ENCODE measurements around the gene RNASE12.
"Not testable (repeated sequence)": the region's sequence is repeated elsewhere in the genome, so short reads cannot be mapped to it uniquely, and the experiment has no call there.

The RNASE12 gene

DNA sequence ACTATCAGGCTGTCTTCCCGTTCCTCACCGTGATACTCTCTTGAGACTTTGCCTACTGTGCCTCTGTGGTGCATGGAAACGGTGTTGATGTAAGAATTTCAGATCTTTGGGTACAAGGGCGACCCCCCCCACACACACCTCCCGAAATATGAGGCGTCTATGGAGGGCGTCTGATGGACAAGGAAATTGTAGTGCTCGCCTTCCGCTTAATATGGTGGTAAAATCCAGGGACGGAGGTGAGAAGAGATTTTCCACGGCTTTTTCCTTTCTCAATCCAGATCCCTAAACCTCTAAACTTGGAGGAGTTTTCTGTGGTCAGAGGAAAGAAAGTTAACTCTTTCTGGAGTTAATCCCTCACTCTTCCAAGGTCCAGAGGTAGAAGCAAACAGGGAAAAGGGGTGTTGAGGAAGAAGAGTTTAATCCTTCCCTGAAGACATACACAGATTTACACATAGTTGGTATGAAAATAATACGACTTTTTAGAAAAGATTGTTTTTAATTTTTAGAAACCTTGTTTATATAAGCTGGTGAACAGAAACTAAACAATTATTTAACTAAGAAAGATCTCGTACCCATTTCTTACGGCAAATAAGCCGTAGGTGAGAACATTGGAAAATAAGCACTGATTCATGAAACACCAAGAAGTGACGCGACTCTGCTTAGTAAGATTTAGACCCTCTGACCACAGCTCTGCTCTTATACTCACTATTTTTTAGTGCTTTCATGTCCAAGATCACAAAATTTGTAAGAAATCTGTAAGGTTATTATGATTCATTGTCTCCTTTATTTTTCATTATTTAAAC, 23.1 kb upstream of the RNASE12 start:
- in situ Hi-C loops (cut with MboI; ENCODE audit: low sequenced_read_pairs) = no loop called here

- in situ Hi-C loops (cut with MboI; ENCODE audit: low sequenced_read_pairs) = no loop called here
These were observed 22.2 kb upstream of the RNASE12 start for GRCh38 chr14:20613094-20614037.

DNA sequence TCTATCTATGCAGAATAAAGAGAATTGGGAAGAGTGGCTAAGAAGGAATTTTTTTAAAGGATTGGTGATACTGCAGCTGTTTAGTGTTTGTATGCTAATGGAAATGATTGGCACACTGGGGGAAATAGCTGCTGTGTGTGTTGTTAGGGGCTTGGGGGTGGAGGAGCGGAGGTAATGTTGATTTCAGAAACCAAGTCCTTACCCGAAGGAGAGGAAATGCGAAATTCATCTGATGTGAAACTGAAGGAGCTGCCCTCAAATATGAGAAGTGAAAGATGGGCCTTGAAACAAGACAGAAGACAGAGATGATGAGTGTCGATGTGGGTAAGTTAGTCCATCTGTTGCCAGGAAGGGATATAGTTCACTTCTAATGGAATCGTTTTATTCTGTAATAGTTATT, 21.2 kb upstream of the RNASE12 start:
- in situ Hi-C loops (cut with MboI; ENCODE audit: low sequenced_read_pairs) = no loop called here

GRCh38 chr14:20611277-20611676, 20.1 kb upstream of the RNASE12 start:
- in situ Hi-C loops (cut with MboI; ENCODE audit: low sequenced_read_pairs) = no loop called here

- in situ Hi-C loops (cut with MboI; ENCODE audit: low sequenced_read_pairs) = no loop called here
These were observed 19.0 kb upstream of the RNASE12 start for GRCh38 chr14:20610002-20610765.

GRCh38 chr14:20609215-20610001, 18.2 kb upstream of the RNASE12 start:
- in situ Hi-C loops (cut with MboI; ENCODE audit: low sequenced_read_pairs) = loop anchor here (10.0 kb wide), 1 partner anchor 285 kb away; no protein-coding TSS in a partner anchor

GRCh38 chr14:20608383-20609110, 17.4 kb upstream of the RNASE12 start:
- in situ Hi-C loops (cut with MboI; ENCODE audit: low sequenced_read_pairs) = loop anchor here (10.0 kb wide), 1 partner anchor 284 kb away; no protein-coding TSS in a partner anchor

DNA sequence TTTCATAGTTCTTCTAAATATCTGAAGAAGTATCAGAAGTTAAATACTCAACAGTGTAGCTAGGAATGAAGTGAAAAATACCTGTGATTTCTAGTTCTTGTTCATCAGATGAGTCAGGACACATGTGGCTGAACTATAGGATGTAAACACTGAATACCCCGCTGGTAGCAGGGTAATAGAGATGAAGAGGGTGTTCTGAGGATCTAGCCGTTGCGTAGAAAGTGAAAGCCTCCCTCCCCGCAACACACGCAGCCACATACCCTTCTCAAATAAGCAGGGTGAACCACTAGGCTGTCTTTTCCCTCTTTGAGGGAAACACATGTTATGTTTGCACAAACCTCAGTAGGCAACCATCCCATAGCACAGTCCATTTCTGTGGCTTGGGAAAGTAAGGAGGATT, 16.4 kb upstream of the RNASE12 start:
- in situ Hi-C loops (cut with MboI; ENCODE audit: low sequenced_read_pairs) = loop anchor here (10.0 kb wide), 1 partner anchor 283 kb away; no protein-coding TSS in a partner anchor

DNA sequence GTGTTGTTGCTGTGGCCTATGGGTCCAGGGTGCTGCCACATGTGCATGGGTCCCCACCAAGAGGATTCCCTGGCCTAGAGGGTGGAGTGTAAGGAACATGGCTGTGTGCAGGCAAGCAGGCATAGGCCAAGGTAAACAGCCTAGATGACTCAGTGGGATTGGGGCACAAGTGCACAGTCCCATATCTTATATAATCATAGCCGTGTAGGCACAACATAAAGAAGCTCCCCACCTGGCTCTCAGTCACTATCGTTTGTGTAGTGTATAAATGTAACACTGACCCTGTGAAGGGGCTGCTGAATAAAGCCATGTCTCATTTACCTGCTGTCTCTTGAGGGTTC, 15.7 kb upstream of the RNASE12 start:
- in situ Hi-C loops (cut with MboI; ENCODE audit: low sequenced_read_pairs) = loop anchor here (10.0 kb wide), 1 partner anchor 282 kb away; no protein-coding TSS in a partner anchor

DNA sequence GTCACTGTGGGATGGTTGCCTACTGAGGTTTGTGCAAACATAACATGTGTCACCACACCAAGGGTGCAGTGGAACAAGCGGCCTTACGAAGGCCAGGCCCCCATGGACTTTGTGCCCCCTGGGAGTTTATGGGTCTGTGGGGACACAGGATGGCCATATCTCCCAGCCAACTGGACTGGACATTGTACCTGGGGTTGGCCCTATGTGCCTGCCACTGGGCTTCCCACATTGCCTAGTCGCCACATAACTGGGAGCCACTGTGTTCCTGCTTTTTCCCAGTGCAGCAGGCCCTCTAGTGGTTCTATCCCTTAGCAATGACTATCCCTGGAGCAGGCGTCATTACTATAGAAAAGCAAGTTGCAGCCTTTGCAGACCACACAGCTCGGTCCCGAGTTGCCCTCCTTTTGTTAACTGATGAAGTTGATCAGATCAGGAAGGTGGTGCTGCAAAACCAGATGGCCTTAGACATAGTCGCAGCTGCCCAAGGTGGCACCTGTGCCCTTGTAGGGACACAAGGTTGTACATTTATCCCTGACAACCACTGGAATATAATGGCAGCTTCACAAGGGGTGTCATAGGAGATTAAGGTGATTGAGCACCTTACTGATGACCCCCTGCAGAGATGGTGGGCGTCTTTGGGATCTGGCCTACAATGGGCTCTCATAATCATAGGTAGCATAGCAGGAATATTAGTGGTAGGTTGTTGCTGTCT, 15.2 kb upstream of the RNASE12 start:
- in situ Hi-C loops (cut with MboI; ENCODE audit: low sequenced_read_pairs) = loop anchor here (10.0 kb wide), 1 partner anchor 282 kb away; no protein-coding TSS in a partner anchor

DNA sequence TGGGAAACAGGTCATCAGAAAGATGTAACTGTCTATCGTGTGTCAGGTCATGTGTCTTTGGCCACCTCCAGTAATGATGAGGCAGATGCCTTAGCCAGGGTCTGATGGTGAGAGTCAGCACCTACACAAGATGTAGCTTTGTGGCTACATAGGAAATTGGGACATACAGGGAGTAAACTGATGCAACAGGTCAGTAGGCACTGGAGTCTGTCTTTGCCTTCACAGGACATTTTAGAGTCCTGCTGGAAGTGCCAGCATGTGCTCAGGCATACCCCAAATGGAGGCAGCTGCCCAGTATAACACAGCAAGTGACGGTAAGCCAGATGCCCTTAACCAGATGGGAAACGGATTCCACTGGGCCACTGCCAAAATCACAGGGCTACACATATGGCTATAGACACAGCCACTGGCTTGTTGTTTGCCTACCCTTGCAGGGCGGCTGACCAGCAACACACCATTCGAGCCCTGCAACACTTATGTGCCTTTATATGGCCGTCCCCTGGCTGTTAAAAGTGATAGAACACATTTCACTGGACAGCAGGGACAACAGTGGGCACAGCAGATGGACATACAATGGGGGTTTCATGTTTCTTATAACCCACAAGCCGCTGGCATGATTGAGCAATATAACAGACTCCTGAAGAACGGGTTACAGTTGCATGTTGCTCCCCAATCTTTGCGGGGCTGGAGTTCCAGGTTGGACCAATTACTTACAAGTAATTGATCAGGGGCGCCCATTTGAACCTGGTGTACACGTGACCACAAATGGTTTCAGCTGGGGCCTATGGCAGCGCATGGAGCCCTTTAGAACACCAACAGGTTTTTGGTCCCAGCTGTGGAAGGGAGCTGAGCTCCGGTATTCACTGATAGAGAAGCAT, 12.9 kb upstream of the RNASE12 start:
- in situ Hi-C loops (cut with MboI; ENCODE audit: low sequenced_read_pairs) = loop anchor here (10.0 kb wide), 1 partner anchor 279 kb away; no protein-coding TSS in a partner anchor

- in situ Hi-C loops (cut with MboI; ENCODE audit: low sequenced_read_pairs) = loop anchor here (10.0 kb wide), 1 partner anchor 278 kb away; no protein-coding TSS in a partner anchor
These were observed 11.4 kb upstream of the RNASE12 start for GRCh38 chr14:20602583-20602982.

DNA sequence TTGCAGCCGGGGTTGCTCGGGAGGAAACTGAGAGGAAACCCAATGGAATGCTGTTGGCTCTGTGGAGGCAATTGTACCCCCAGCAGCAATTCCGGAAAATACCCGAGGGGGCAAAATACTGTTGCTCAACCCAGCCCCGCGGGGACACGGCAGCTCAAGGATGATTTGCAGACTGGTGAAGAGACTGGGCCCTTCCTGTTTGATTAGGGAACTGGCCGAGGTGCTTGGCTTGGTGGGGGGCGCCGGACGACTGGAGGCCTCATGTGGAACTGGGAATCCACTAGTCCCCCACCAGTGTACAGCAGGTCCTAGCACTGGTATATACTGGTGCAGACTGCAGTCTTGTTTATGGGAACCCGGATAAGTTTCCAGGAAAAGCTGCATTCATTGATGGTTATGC, 10.3 kb upstream of the RNASE12 start:
- in situ Hi-C loops (cut with MboI; ENCODE audit: low sequenced_read_pairs) = loop anchor here (10.0 kb wide), 1 partner anchor 277 kb away; no protein-coding TSS in a partner anchor

- in situ Hi-C loops (cut with MboI; ENCODE audit: low sequenced_read_pairs) = no loop called here
These were observed 5.9 kb upstream of the RNASE12 start for GRCh38 chr14:20597108-20597507.

- in situ Hi-C loops (cut with MboI; ENCODE audit: low sequenced_read_pairs) = not testable (repeated sequence)
These were observed 4.5 kb upstream of the RNASE12 start for GRCh38 chr14:20595726-20596125.

DNA sequence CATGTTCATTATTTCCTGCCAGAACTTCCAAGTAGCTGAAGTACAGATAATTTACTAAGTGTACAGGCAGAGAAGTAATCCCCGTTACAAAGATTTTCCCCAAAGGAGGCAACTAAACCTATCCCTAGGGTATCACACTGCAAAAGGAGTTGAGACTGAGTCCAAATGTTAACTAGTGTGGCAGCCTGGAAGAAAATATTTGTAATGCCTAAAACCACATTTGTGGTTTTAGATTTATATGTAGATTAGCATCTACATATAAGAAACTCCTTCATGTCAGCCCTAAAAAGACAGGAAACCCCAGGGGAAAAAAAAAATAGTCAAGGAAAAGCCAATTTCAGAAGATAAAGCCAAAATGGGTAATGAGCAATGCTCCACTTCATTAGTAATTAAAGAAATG, 1.4 kb upstream of the RNASE12 start:
- in situ Hi-C loops (cut with MboI; ENCODE audit: low sequenced_read_pairs) = no loop called here

- in situ Hi-C loops (cut with MboI; ENCODE audit: low sequenced_read_pairs) = no loop called here
These were observed 3.6 kb downstream of the RNASE12 start, which contains the start of gene RNASE11 for GRCh38 chr14:20587489-20588154. Gene RNASE11, minus strand, starts transcription at chr14:20588001.

Data from HL-60/S4 treated with phorbol 12-myristate 13-acetate at 8.2 ng/mL for 4 days and 3 days (cell line).